HG02938 (cell line): ENCODE data around the gene LAMA2.

Experiments
- ATAC-seq: cut with Tn5 transposase; IDR thresholded peaks from one replicate; pipeline ENCODE4 v1.9.1; 2021; ENCODE audit warnings: mild to moderate bottlenecking, moderate library complexity; ENCODE audit not compliant: unreplicated experiment

Gene LAMA2

GRCh38 chr6:129555206-129555832 is 672.4 kb downstream of the LAMA2 start:
- no peak for ATAC-seq

DNA sequence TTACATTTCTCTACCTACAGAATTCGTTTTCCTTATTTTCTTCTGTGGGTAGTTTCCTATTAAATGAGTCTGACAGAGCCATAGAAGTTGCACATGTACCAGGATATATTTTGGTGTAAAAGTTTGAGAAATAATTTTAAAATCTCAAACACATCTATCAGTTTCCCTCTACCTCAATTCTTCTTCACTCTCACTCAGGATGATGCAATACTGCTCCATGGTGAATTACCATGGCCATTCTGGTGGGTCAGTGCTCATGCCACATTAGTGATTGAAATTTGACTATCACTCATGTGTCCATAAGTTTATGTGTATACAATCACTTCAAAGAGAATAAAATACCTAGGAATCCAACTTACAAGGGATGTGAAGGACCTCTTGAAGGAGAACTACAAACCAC is 675.3 kb downstream of the LAMA2 start:
- ATAC-seq: no peak

- ATAC-seq: no peak
These were observed 682.4 kb downstream of the LAMA2 start for GRCh38 chr6:129565366-129565765.

DNA sequence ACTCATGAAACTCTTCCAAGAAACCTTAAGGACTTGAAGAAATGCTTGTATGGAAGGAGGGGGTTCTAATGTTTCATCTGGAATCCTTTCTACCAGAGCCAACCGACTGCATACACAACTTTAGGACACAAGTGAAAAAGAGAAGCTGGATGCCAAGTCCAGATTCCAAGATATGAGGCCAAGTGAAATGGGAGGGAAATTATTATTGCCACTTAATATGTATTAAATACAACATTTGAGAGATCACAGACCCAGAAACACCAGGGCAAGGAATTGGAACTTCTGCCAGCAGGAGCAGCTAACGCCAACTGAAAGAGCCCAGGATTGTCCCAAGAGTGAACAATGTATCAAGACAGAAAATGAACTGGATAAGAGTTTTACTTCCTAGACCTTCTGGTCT is 682.9 kb downstream of the LAMA2 start:
- no peak for ATAC-seq
